Fibroblast of villous mesenchyme (primary cell): ENCODE results near the gene NPLOC4. TPM values are rescaled to one million over a fixed set of nuclear protein-coding genes. Genes with fewer than 3 reads are reported as not detected.
A peak's percentile ranks its signal among the peaks of the same experiment; 100 is the strongest.
"Not testable (repeated sequence)": the region's sequence is repeated elsewhere in the genome, so short reads cannot be mapped to it uniquely, and the experiment has no call there.

Source experiments
- DNase-seq: peaks from one replicate; pipeline ENCODE4 v3.0.0-alpha.2; 2010; ENCODE audit warnings: low read depth
- H3K4me3 ChIP-seq: 2 replicates; pipeline ENCODE4 v1.5.1; 2011; ENCODE audit warnings: low read depth, mild to moderate bottlenecking, low read length
- total RNA-seq: library from RNA; depleted of rRNA; stranded (reverse); fragments of >200 nt; gene quantifications from 2 replicates; pipeline ENCODE4 v1.2.3, GENCODE V29; 2012
- TF ChIP-seq, protein P1 (sequence below): IDR thresholded peaks from 2 replicates; pipeline ENCODE4 v1.5.1; 2012; ENCODE audit warnings: low read depth, mild to moderate bottlenecking, low read length; ENCODE audit not compliant: insufficient read depth

The NPLOC4 gene
- total RNA-seq, 1 donor, result 96.7 TPM

DNA sequence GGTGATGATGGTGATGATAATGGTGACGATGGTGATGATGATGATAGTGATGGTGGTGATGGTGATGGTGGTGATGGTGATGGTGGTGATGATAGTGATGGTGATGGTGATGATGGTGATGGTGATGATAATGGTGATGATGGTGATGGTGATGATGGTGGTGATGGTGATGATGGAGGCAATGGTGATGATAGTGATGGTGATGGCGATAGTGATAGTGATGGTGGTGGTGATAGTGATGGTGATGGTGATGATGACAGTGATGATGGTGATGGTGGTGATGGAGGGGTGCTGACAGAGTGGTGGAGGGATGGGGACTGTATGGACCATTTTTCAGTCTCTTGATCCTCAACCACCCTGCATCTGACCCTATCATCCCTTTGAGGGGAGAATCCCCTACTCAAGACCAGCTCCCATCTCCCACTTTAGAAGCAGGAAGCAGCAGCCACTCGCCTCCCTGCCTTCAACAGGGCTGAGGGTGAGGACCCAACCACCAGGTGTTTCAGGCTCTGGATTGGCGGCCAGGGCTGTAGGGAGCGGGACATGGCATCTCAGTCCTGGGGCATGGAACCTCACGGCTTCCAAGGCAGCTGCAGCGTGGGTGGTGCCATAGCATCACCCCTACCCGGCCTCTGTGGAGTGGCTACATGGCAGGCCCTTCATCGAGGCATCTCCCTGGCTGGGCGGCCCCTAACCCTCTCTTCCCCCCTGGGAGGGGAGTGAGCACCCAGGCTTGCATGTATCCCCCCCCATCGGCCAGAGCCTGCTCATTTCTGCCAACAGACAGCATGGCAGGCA lies 104.2 kb downstream of the NPLOC4 start:
- DNase-seq, result no peak
- no peak overlapping the region for H3K4me3 ChIP-seq
- TF ChIP-seq, protein P1, sequence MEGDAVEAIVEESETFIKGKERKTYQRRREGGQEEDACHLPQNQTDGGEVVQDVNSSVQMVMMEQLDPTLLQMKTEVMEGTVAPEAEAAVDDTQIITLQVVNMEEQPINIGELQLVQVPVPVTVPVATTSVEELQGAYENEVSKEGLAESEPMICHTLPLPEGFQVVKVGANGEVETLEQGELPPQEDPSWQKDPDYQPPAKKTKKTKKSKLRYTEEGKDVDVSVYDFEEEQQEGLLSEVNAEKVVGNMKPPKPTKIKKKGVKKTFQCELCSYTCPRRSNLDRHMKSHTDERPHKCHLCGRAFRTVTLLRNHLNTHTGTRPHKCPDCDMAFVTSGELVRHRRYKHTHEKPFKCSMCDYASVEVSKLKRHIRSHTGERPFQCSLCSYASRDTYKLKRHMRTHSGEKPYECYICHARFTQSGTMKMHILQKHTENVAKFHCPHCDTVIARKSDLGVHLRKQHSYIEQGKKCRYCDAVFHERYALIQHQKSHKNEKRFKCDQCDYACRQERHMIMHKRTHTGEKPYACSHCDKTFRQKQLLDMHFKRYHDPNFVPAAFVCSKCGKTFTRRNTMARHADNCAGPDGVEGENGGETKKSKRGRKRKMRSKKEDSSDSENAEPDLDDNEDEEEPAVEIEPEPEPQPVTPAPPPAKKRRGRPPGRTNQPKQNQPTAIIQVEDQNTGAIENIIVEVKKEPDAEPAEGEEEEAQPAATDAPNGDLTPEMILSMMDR, result no peak

DNA sequence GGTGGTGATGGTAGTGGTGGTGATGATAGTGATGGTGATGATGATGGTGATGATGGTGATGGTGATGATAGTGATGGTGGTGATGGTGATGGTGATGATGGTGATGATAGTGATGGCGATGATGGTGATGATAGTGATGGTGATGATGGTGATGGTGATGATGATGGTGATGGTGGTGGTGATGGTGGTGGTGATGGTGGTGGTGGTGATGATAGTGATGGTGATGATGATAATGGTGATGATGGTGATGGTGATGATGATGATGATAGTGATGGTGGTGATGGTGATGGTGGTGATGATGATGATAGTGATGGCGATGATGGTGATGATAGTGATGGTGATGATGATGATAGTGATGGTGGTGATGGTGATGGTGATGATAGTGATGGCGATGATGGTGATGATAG lies 104.9 kb downstream of the NPLOC4 start:
- DNase-seq, H3K4me3 ChIP-seq: not testable (repeated sequence)

GRCh38 chr17:81531013-81531412 lies 105.9 kb downstream of the NPLOC4 start:
- H3K4me3 ChIP-seq, DNase-seq: not testable (repeated sequence)

- no peak overlapping the region for H3K4me3 ChIP-seq
- TF ChIP-seq, protein P1, result no peak
- no peak for DNase-seq
Observed at GRCh38 chr17:81529437-81529803, 107.5 kb downstream of the NPLOC4 start.

DNA sequence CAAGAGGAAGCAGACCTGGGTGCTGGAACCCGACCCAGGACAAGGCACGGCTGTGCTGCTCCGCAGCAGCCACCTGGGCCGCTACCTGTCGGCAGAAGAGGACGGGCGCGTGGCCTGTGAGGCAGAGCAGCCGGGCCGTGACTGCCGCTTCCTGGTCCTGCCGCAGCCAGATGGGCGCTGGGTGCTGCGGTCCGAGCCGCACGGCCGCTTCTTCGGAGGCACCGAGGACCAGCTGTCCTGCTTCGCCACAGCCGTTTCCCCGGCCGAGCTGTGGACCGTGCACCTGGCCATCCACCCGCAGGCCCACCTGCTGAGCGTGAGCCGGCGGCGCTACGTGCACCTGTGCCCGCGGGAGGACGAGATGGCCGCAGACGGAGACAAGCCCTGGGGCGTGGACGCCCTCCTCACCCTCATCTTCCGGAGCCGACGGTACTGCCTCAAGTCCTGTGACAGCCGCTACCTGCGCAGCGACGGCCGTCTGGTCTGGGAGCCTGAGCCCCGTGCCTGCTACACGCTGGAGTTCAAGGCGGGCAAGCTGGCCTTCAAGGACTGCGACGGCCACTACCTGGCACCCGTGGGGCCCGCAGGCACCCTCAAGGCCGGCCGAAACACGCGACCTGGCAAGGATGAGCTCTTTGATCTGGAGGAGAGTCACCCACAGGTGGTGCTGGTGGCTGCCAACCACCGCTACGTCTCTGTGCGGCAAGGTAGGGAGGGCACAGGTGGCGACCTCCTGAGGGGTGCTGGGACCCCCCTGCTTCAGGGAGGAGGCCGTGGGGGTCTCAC lies 108.1 kb downstream of the NPLOC4 start:
- DNase-seq, result no peak
- TF ChIP-seq, protein P1, result no peak
- no peak overlapping the region for H3K4me3 ChIP-seq

DNA sequence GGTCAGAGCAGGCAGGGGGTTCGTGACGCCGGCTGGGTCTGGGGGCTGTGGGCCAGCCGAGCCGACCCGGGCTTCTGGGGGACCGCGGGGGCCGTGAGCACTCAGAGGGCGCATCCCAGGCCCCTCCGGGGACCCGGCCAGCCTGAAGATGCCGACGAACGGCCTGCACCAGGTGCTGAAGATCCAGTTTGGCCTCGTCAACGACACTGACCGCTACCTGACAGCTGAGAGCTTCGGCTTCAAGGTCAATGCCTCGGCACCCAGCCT lies 108.6 kb downstream of the NPLOC4 start:
- DNase-seq, result no peak
- TF ChIP-seq, protein P1, result no peak

GRCh38 chr17:81527591-81528383 lies 109.1 kb downstream of the NPLOC4 start, which contains the start of gene FSCN2:
TSS of gene FSCN2 (plus strand) at chr17:81528377. CDS start at chr17:81528532, 155 bp downstream.
- DNase-seq, result no peak

More for the DNA sequence above, 108.6 kb downstream of the NPLOC4 start:
- H3K4me3 ChIP-seq, result no peak overlapping the region

More at GRCh38 chr17:81527591-81528383, 109.1 kb downstream of the NPLOC4 start, which contains the start of gene FSCN2:
- no peak within 1 kb of the TSS for H3K4me3 ChIP-seq
- TF ChIP-seq, protein P1, result peak; percentile 11
